ENCODE results near the gene ETV4. TPM values are rescaled to one million over a fixed set of nuclear protein-coding genes. Genes with fewer than 3 reads are reported as not detected.

ETV4 gene
- total and polyA plus RNA-seq, 2 of the 13 experiments (the other 11 are each of a cell fraction or from before 2014, with no cell fraction given): 128 to 330 TPM

DNA sequence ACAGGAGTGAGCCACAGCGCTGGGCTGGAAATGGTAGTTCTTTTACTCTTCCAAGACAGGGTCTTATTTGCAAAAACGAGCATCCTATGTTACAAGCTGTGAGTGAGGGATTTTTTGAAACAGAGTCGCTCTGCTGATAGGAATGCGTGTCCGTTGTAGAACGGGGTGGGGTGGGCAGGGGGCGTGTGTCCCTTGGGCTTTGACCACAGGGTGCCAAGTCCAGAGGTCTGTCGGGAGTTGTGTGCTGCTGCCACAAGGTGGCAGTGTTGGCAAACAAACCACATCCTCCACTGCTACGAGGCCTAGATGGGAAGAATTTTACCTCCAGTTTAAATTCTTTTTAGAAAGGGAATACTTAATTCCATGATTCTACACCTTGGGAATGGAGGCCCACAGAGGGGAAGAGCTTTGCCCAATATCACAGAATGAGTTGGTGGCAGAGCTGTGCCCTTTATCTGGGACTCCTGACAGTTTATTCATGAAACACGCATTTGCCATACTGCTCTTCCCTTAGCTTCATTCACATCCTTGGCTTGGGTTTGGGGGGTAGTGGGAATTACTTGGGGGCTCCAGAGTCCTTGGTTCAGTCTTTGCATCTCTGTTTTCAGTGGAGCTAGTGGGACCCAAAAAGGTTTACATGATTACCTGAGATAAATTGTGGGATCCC lies 30.6 kb upstream of the ETV4 start (continued):
- TF ChIP-seq ZSCAN12 (CRISPR knock-in tag; IDR thresholded peaks at IDR 0.05) (no peak), MXI1 (IDR thresholded peaks at IDR 0.05; ENCODE audit: borderline replicate concordance, low read depth, low read length) (peak; percentile 66; the same call in 1 of the 3 replicates), ZNF790 (CRISPR knock-in tag; IDR thresholded peaks at IDR 0.05; ENCODE audit: borderline replicate concordance) (no peak), ZNF570 (CRISPR knock-in tag; IDR thresholded peaks at IDR 0.05; ENCODE audit: borderline replicate concordance) (no peak), ARNTL (CRISPR knock-in tag; IDR thresholded peaks at IDR 0.05) (no peak), NFE2L2 (IDR thresholded peaks at IDR 0.05; ENCODE audit: low read length) (no peak), ZFAT (CRISPR knock-in tag; conservative IDR thresholded peaks at IDR 0.05) (no peak), PAWR (CRISPR knock-in tag; IDR thresholded peaks at IDR 0.05; ENCODE audit: borderline replicate concordance) (no peak), SKI (IDR thresholded peaks at IDR 0.05; ENCODE audit: partially characterized antibody) (peak; percentile 35), CHCHD3 (CRISPR knock-in tag; IDR thresholded peaks at IDR 0.05) (no peak), ZNF335 (CRISPR knock-in tag; IDR thresholded peaks at IDR 0.05) (no peak), SETDB1 (CRISPR knock-in tag; IDR thresholded peaks at IDR 0.05; ENCODE audit: borderline replicate concordance) (no peak), ZNF761 (CRISPR knock-in tag; conservative IDR thresholded peaks at IDR 0.05) (no peak), POLR2A (IDR thresholded peaks at IDR 0.05; ENCODE audit: insufficient read depth in 1 of 2, low read depth in 2 of 2, low read length in 2 of 2) (no peak), ZNF737 (CRISPR knock-in tag; IDR thresholded peaks at IDR 0.05; ENCODE audit: borderline replicate concordance) (no peak), LCORL (IDR thresholded peaks at IDR 0.05) (no peak), LCORL (CRISPR knock-in tag; IDR thresholded peaks at IDR 0.05) (peak; percentile 87), SRSF4 (IDR thresholded peaks at IDR 0.05; ENCODE audit: low read depth, low read length, poor library complexity, severe bottlenecking) (no peak), MTA1 (CRISPR knock-in tag; IDR thresholded peaks at IDR 0.05; ENCODE audit: borderline replicate concordance) (peak; percentile 80; the same call in 1 of the 2 replicates), RFXANK (CRISPR knock-in tag; IDR thresholded peaks at IDR 0.05) (no peak)
- TF ChIP-seq, protein P1, sequence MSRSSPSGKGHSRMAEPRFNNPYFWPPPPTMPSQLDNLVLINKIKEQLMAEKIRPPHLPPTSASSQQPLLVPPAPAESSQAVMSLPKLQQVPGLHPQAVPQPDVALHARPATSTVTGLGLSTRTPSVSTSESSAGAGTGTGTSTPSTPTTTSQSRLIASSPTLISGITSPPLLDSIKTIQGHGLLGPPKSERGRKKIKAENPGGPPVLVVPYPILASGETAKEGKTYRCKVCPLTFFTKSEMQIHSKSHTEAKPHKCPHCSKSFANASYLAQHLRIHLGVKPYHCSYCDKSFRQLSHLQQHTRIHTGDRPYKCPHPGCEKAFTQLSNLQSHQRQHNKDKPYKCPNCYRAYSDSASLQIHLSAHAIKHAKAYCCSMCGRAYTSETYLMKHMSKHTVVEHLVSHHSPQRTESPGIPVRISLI (CRISPR knock-in tag; IDR thresholded peaks at IDR 0.05; ENCODE audit: borderline replicate concordance): peak; percentile 67; the same call in 1 of the 2 replicates
- TF ChIP-seq, protein P2, sequence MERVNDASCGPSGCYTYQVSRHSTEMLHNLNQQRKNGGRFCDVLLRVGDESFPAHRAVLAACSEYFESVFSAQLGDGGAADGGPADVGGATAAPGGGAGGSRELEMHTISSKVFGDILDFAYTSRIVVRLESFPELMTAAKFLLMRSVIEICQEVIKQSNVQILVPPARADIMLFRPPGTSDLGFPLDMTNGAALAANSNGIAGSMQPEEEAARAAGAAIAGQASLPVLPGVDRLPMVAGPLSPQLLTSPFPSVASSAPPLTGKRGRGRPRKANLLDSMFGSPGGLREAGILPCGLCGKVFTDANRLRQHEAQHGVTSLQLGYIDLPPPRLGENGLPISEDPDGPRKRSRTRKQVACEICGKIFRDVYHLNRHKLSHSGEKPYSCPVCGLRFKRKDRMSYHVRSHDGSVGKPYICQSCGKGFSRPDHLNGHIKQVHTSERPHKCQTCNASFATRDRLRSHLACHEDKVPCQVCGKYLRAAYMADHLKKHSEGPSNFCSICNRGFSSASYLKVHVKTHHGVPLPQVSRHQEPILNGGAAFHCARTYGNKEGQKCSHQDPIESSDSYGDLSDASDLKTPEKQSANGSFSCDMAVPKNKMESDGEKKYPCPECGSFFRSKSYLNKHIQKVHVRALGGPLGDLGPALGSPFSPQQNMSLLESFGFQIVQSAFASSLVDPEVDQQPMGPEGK (CRISPR knock-in tag; IDR thresholded peaks at IDR 0.05): peak; percentile 93
- TF ChIP-seq, protein P3, sequence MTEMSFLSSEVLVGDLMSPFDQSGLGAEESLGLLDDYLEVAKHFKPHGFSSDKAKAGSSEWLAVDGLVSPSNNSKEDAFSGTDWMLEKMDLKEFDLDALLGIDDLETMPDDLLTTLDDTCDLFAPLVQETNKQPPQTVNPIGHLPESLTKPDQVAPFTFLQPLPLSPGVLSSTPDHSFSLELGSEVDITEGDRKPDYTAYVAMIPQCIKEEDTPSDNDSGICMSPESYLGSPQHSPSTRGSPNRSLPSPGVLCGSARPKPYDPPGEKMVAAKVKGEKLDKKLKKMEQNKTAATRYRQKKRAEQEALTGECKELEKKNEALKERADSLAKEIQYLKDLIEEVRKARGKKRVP (CRISPR knock-in tag; IDR thresholded peaks at IDR 0.05): no peak
- TF ChIP-seq, protein P4, sequence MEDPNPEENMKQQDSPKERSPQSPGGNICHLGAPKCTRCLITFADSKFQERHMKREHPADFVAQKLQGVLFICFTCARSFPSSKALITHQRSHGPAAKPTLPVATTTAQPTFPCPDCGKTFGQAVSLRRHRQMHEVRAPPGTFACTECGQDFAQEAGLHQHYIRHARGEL (CRISPR knock-in tag; IDR thresholded peaks at IDR 0.05): no peak
- TF ChIP-seq, protein P5, sequence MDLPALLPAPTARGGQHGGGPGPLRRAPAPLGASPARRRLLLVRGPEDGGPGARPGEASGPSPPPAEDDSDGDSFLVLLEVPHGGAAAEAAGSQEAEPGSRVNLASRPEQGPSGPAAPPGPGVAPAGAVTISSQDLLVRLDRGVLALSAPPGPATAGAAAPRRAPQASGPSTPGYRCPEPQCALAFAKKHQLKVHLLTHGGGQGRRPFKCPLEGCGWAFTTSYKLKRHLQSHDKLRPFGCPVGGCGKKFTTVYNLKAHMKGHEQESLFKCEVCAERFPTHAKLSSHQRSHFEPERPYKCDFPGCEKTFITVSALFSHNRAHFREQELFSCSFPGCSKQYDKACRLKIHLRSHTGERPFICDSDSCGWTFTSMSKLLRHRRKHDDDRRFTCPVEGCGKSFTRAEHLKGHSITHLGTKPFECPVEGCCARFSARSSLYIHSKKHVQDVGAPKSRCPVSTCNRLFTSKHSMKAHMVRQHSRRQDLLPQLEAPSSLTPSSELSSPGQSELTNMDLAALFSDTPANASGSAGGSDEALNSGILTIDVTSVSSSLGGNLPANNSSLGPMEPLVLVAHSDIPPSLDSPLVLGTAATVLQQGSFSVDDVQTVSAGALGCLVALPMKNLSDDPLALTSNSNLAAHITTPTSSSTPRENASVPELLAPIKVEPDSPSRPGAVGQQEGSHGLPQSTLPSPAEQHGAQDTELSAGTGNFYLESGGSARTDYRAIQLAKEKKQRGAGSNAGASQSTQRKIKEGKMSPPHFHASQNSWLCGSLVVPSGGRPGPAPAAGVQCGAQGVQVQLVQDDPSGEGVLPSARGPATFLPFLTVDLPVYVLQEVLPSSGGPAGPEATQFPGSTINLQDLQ (CRISPR knock-in tag; IDR thresholded peaks at IDR 0.05): no peak
